ENCODE measurements around the gene AGMO. TPM values are rescaled to one million over a fixed set of nuclear protein-coding genes. Genes with fewer than 3 reads are reported as not detected.

Gene AGMO
- total RNA-seq, 6 experiments from 2014 or later, result 20.8 to 58.9 (median 33.7) TPM

- Histone ChIP-seq H3K27ac (no peak overlapping the region), H3K4me1 (no peaks in the 10 kb centered on the region), H3K4me3 (no peak overlapping the region), H3K36me3 (no peaks in the 10 kb centered on the region), H3K9me3 (no peaks in the 10 kb centered on the region), H3K27me3 (no peaks in the 10 kb centered on the region)
- TF ChIP-seq POLR2A (IDR thresholded peaks at IDR 0.05) (no peak), CTCF (IDR thresholded peaks at IDR 0.05) (no peak)
- ATAC-seq, result no peak
- intact Hi-C loops (cut with DNase I), result no loop called here
- DNase-seq, result no peak
- 80% methylated on average over 7 of the region's 7 CpGs for WGBS (ENCODE audit: insufficient coverage, low coverage, low lambda C conversion rate, missing lambda C conversion rate)
Measured at GRCh38 chr7:15197042-15197977, 364.5 kb downstream of the AGMO start.

GRCh38 chr7:15178065-15178464 is 383.8 kb downstream of the AGMO start:
- Histone ChIP-seq H3K4me1 (no peaks in the 10 kb centered on the region), H3K27me3 (no peaks in the 10 kb centered on the region), H3K36me3 (no peaks in the 10 kb centered on the region), H3K9me3 (no peaks in the 10 kb centered on the region), H3K27ac (no peak overlapping the region), H3K4me3 (no peak overlapping the region)
- intact Hi-C loops (cut with DNase I), result no loop called here
- 100% methylated on average over 1 of the region's 1 CpG for WGBS (ENCODE audit: insufficient coverage, low coverage, low lambda C conversion rate, missing lambda C conversion rate)
- no peak for TF ChIP-seq CTCF (IDR thresholded peaks at IDR 0.05)
- no peak for TF ChIP-seq POLR2A (IDR thresholded peaks at IDR 0.05)
- ATAC-seq (no peak), DNase-seq (no peak)

DNA sequence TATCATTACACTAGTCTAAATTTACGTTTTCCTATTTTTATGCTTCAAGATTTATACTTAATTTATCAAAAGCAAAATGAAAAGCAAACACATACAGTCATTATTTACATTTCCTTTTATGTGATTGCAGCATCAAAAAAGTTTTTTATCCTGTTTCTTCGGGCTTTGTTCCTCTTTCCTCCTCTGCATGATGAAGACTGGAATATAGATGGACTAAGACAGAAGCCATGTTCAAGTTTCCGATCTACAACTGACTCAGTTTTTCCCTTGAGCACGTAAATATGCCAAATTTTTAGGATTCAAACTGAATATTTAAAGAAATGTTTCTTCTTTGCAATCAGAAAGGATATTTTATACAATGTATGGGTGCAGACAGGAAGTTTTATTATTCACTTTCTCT is 385.7 kb downstream of the AGMO start:
- no peaks in the 10 kb centered on the region for H3K9me3 ChIP-seq
- TF ChIP-seq POLR2A (IDR thresholded peaks at IDR 0.05) (no peak), CTCF (IDR thresholded peaks at IDR 0.05) (no peak)
- 68% methylated on average over 4 of the region's 4 CpGs for WGBS (ENCODE audit: insufficient coverage, low coverage, low lambda C conversion rate, missing lambda C conversion rate)
- no peak for ATAC-seq
- H3K36me3 ChIP-seq, result no peaks in the 10 kb centered on the region
- H3K4me3 ChIP-seq, result no peak overlapping the region
- no peak overlapping the region for H3K27ac ChIP-seq
- intact Hi-C loops (cut with DNase I), result no loop called here
- no peak for DNase-seq
- no peaks in the 10 kb centered on the region for H3K27me3 ChIP-seq
- no peaks in the 10 kb centered on the region for H3K4me1 ChIP-seq

DNA sequence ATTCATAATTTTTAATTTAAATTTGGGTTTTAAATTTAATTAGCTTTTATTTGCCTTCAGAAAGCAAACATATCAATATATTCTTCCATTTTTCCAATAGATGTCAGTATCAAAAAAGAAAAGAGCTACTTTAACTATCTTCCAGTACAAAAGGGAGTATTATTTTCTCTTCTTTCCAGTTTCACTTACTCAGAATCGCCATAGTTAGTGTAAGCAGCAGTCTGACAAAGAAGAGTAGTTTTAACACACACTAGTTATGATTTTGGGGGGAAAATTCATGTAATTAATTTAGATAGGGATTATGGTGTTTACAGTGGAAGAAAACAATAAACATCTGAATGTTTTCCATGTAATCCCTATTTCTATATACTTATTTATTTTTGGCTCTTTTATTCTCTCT is 386.7 kb downstream of the AGMO start:
- Histone ChIP-seq H3K27me3 (no peaks in the 10 kb centered on the region), H3K4me3 (no peak overlapping the region), H3K27ac (no peak overlapping the region), H3K36me3 (no peaks in the 10 kb centered on the region), H3K4me1 (no peaks in the 10 kb centered on the region), H3K9me3 (no peaks in the 10 kb centered on the region)
- intact Hi-C loops (cut with DNase I), result no loop called here
- TF ChIP-seq CTCF (IDR thresholded peaks at IDR 0.05) (no peak), POLR2A (IDR thresholded peaks at IDR 0.05) (no peak)
- no peak for DNase-seq
- ATAC-seq, result no peak
- WGBS (ENCODE audit: insufficient coverage, low coverage, low lambda C conversion rate, missing lambda C conversion rate), result 58% methylated on average over 1 of the region's 1 CpG

All from right lobe of liver (tissue), 6 donors.